Measurements from ENCODE around the gene PPT2.

DNA sequence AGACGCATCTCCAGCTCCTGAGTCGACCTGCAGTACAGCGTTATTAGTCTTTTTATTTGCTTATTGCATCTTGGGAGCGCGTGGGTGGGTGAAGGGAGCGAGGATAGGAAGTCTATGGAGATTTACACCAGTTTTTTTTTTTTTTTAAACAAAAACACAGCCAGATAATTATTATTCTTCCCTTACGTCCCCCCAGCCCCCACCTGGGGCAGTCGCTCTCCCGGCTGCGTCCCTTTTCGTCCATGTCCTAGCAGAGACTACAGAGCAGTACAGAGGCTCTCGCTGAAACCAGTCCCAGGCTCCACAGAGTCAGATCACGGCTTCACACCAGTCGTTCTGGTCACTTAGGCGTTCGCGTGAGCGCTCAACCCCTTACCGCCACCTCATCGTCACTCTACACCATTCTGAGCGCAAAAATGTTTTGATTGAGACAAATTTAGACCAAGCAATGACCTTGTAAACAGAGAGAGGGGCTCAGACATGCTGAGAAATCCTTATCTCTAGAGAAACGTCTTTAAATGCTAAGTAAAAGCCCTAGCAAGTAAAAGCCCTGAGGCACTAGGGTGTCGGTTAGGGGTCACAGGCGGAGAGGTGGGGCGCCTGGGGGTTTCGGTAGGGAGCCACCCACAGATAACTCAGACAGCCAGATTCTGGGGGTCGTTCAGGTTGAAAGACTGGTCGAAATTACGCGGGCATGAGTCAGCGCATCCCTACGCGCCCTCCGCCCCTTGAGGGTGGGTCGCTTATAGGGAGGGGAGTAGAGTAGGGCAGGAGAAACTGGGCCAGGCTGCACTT lies 975 bp upstream of the PPT2 start:
- TF ChIP-seq, protein P1, sequence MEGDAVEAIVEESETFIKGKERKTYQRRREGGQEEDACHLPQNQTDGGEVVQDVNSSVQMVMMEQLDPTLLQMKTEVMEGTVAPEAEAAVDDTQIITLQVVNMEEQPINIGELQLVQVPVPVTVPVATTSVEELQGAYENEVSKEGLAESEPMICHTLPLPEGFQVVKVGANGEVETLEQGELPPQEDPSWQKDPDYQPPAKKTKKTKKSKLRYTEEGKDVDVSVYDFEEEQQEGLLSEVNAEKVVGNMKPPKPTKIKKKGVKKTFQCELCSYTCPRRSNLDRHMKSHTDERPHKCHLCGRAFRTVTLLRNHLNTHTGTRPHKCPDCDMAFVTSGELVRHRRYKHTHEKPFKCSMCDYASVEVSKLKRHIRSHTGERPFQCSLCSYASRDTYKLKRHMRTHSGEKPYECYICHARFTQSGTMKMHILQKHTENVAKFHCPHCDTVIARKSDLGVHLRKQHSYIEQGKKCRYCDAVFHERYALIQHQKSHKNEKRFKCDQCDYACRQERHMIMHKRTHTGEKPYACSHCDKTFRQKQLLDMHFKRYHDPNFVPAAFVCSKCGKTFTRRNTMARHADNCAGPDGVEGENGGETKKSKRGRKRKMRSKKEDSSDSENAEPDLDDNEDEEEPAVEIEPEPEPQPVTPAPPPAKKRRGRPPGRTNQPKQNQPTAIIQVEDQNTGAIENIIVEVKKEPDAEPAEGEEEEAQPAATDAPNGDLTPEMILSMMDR (IDR thresholded peaks at IDR 0.05; ENCODE audit: insufficient read depth, low read length) = no peak
- TF ChIP-seq SPI1 (IDR thresholded peaks at IDR 0.05; ENCODE audit: borderline replicate concordance, low read depth) (no peak), POLR2AphosphoS5 (IDR thresholded peaks at IDR 0.05; ENCODE audit: low read depth) (no peak)
- TF ChIP-seq, protein P2, sequence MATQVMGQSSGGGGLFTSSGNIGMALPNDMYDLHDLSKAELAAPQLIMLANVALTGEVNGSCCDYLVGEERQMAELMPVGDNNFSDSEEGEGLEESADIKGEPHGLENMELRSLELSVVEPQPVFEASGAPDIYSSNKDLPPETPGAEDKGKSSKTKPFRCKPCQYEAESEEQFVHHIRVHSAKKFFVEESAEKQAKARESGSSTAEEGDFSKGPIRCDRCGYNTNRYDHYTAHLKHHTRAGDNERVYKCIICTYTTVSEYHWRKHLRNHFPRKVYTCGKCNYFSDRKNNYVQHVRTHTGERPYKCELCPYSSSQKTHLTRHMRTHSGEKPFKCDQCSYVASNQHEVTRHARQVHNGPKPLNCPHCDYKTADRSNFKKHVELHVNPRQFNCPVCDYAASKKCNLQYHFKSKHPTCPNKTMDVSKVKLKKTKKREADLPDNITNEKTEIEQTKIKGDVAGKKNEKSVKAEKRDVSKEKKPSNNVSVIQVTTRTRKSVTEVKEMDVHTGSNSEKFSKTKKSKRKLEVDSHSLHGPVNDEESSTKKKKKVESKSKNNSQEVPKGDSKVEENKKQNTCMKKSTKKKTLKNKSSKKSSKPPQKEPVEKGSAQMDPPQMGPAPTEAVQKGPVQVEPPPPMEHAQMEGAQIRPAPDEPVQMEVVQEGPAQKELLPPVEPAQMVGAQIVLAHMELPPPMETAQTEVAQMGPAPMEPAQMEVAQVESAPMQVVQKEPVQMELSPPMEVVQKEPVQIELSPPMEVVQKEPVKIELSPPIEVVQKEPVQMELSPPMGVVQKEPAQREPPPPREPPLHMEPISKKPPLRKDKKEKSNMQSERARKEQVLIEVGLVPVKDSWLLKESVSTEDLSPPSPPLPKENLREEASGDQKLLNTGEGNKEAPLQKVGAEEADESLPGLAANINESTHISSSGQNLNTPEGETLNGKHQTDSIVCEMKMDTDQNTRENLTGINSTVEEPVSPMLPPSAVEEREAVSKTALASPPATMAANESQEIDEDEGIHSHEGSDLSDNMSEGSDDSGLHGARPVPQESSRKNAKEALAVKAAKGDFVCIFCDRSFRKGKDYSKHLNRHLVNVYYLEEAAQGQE (IDR thresholded peaks at IDR 0.05; ENCODE audit: insufficient replicate concordance, low read depth) = no peak
